ENCODE measurements around the gene STAP2. TPM values are rescaled to one million over a fixed set of nuclear protein-coding genes. Genes with fewer than 3 reads are reported as not detected.

Gene STAP2
- total RNA-seq, 3 donors from 2014 or later: 91.4 to 330 (median 183) TPM

GRCh38 chr19:4304538-4305256, 33.9 kb downstream of the STAP2 start, which contains the start of gene FSD1:
Gene FSD1, plus strand, starts transcription at chr19:4304598. Its CDS starts 149 bp downstream, at chr19:4304747.
- peak; percentile 65 for ATAC-seq
- no peaks in the 10 kb centered on the region for H3K36me3 ChIP-seq (ENCODE audit: low read depth)
- peak in 1 of 3 donors; percentile 59 for DNase-seq
- no peak for TF ChIP-seq CTCF (IDR thresholded peaks at IDR 0.05)
- H3K9me3 ChIP-seq: no peaks in the 10 kb centered on the region
- intact Hi-C loops (cut with DNase I, micrococcal nuclease): no loop called here
- no peaks in the 10 kb centered on the region for H3K4me1 ChIP-seq (ENCODE audit: low read depth)
- H3K4me3 ChIP-seq: no peak within 1 kb of the TSS

- H3K4me3 ChIP-seq: no peak overlapping the region
- TF ChIP-seq CTCF (IDR thresholded peaks at IDR 0.05): no peak
- no peaks in the 10 kb centered on the region for H3K9me3 ChIP-seq
- ATAC-seq (peak; percentile 37), DNase-seq (no peak)
- H3K36me3 ChIP-seq (ENCODE audit: low read depth): no peaks in the 10 kb centered on the region
- intact Hi-C loops (cut with DNase I, micrococcal nuclease): no loop called here
- no peaks in the 10 kb centered on the region for H3K4me1 ChIP-seq (ENCODE audit: low read depth)
Measured at GRCh38 chr19:4303819-4304537, 34.6 kb downstream of the STAP2 start.

- no peak within 1 kb of the TSS for H3K4me3 ChIP-seq
- H3K4me1 ChIP-seq (ENCODE audit: low read depth): no peaks in the 10 kb centered on the region
- intact Hi-C loops (cut with DNase I, micrococcal nuclease): no loop called here
- peak; percentile 15 for ATAC-seq
- DNase-seq: no peak
- H3K36me3 ChIP-seq (ENCODE audit: low read depth): no peaks in the 10 kb centered on the region
- no peaks in the 10 kb centered on the region for H3K9me3 ChIP-seq
- no peak for TF ChIP-seq CTCF (IDR thresholded peaks at IDR 0.05)
Measured at GRCh38 chr19:4302243-4302640, 36.4 kb downstream of the STAP2 start, which contains the start of gene TMIGD2. Gene TMIGD2, minus strand, starts transcription at chr19:4302389. Its CDS starts 4 bp downstream, at chr19:4302385.

- TF ChIP-seq CTCF (IDR thresholded peaks at IDR 0.05): no peak
- Histone ChIP-seq H3K9me3 (no peaks in the 10 kb centered on the region), H3K4me3 (no peak overlapping the region), H3K4me1 (ENCODE audit: low read depth) (no peaks in the 10 kb centered on the region), H3K36me3 (ENCODE audit: low read depth) (no peaks in the 10 kb centered on the region)
- ATAC-seq (peak; percentile 73), DNase-seq (no peak)
- intact Hi-C loops (cut with DNase I, micrococcal nuclease): no loop called here
Measured at GRCh38 chr19:4301590-4302242, 36.9 kb downstream of the STAP2 start.

GRCh38 chr19:4300589-4300988, 38.0 kb downstream of the STAP2 start:
- ATAC-seq: no peak
- H3K4me1 ChIP-seq (ENCODE audit: low read depth): no peaks in the 10 kb centered on the region

More at GRCh38 chr19:4300589-4300988, 38.0 kb downstream of the STAP2 start:
- Histone ChIP-seq H3K36me3 (ENCODE audit: low read depth) (no peaks in the 10 kb centered on the region), H3K4me3 (no peak overlapping the region), H3K9me3 (no peaks in the 10 kb centered on the region)
- DNase-seq: no peak
- TF ChIP-seq CTCF (IDR thresholded peaks at IDR 0.05): no peak
- intact Hi-C loops (cut with DNase I, micrococcal nuclease): no loop called here

Measured in mucosa of descending colon (tissue), 3 donors.